Vagina (tissue), 2 donors: ENCODE results near the gene APOE. TPM values are rescaled to one million over a fixed set of nuclear protein-coding genes. Genes with fewer than 3 reads are reported as not detected.

Experiments
- DNase-seq, 2 donors: peaks; one replicate each; pipeline ENCODE4 v3.0.0-alpha.2; 2017; ENCODE audit errors: extremely low spot score in 2 of 2
- H3K27ac ChIP-seq: fragments of 200-600 bp; sonication (generic); one replicate; pipeline ENCODE4 v1.5.1; 2019
- H3K27me3 ChIP-seq: fragments of 200-600 bp; sonication (generic); one replicate; pipeline ENCODE4 v1.5.1; 2019
- H3K36me3 ChIP-seq, 2 donors: fragments of 200-600 bp; sonication (generic); one replicate each; pipeline ENCODE4 v1.5.1; 2017 to 2019
- H3K4me1 ChIP-seq: fragments of 200-600 bp; sonication (generic); one replicate; pipeline ENCODE4 v1.5.1; 2019
- H3K4me3 ChIP-seq, 2 donors: fragments of 200-600 bp; sonication (generic); 1 replicate in 1 of 2; 2 replicates in 1 of 2; pipeline ENCODE4 v1.5.1; 2016 to 2019
- H3K9me3 ChIP-seq: fragments of 200-600 bp; sonication (generic); one replicate; pipeline ENCODE4 v1.5.1; 2019
- POLR2A ChIP-seq, 2 donors: fragments of 450-650 bp; IDR thresholded peaks; one replicate each; pipeline ENCODE4 v1.6.1; 2017; ENCODE audit warnings: antibody characterized with exemption in 2 of 2, mild to moderate bottlenecking in 2 of 2, moderate library complexity in 2 of 2
- POLR2AphosphoS5 ChIP-seq, 2 donors: sonication (generic); formaldehyde crosslinking; IDR thresholded peaks; one replicate each; pipeline ENCODE4 v1.9.0; 2017; ENCODE audit warnings: antibody characterized with exemption in 2 of 2, mild to moderate bottlenecking in 2 of 2, low read depth in 1 of 2; ENCODE audit not compliant: insufficient read depth in 1 of 2
- intact Hi-C: fragments of 100-400 bp; cut with DNase I; formaldehyde crosslinking; loops from one replicate; pipeline ENCODE4 v1.15.1; 2023
- total RNA-seq: library from RNA; depleted of rRNA; stranded (reverse); fragments of >200 nt; gene quantifications from one replicate; pipeline ENCODE4 v1.2.3, GENCODE V29; 2016
- TF ChIP-seq, protein P1 (sequence below), 3 experiments: fragments of 450-650 bp in 2 of 3; fragments of 200-600 bp in 1 of 3; sonication (generic) in 1 of 3; IDR thresholded peaks; one replicate each; pipeline ENCODE4 v1.5.1; 2017 to 2019; ENCODE audit warnings: antibody characterized with exemption in 3 of 3, mild to moderate bottlenecking in 2 of 3, moderate library complexity in 2 of 3

The APOE gene
- total RNA-seq, 1 donor from 2014 or later: 170 TPM

DNA sequence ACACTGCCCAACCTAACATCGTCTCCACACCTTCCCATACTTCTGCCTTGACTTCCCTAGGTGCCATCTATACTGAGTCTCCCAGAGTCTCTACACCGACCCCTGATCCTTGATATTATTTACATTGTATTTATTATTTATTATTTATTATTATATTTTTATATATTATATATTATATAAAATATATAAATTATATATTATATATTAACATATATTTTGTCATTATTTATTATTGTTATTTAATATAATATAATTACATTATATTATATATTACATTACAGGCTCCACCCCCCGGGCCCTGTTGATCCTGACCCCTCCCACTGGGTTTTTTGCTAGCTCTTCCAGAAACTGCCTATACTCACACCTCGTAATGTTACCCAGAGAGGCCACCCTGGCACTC is 32.9 kb upstream of the APOE start:
- peaks cover 0 to 43% of the 10 kb centered on the region in 2 donors for H3K36me3 ChIP-seq
- intact Hi-C loops: no loop called here
- H3K27me3 ChIP-seq: no peaks in the 10 kb centered on the region
- no peaks in the 10 kb centered on the region for H3K9me3 ChIP-seq
- H3K27ac ChIP-seq: no peak overlapping the region
- H3K4me1 ChIP-seq: peaks cover 14% of the 10 kb centered on the region
- no peak for DNase-seq
- H3K4me3 ChIP-seq: no peak overlapping the region
- TF ChIP-seq POLR2AphosphoS5 (IDR thresholded peaks at IDR 0.05; ENCODE audit: insufficient read depth in 1 of 2, low read depth in 1 of 2): no peak
- TF ChIP-seq, protein P1, sequence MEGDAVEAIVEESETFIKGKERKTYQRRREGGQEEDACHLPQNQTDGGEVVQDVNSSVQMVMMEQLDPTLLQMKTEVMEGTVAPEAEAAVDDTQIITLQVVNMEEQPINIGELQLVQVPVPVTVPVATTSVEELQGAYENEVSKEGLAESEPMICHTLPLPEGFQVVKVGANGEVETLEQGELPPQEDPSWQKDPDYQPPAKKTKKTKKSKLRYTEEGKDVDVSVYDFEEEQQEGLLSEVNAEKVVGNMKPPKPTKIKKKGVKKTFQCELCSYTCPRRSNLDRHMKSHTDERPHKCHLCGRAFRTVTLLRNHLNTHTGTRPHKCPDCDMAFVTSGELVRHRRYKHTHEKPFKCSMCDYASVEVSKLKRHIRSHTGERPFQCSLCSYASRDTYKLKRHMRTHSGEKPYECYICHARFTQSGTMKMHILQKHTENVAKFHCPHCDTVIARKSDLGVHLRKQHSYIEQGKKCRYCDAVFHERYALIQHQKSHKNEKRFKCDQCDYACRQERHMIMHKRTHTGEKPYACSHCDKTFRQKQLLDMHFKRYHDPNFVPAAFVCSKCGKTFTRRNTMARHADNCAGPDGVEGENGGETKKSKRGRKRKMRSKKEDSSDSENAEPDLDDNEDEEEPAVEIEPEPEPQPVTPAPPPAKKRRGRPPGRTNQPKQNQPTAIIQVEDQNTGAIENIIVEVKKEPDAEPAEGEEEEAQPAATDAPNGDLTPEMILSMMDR (IDR thresholded peaks at IDR 0.05): no peak
- TF ChIP-seq POLR2A (IDR thresholded peaks at IDR 0.05): no peak

DNA sequence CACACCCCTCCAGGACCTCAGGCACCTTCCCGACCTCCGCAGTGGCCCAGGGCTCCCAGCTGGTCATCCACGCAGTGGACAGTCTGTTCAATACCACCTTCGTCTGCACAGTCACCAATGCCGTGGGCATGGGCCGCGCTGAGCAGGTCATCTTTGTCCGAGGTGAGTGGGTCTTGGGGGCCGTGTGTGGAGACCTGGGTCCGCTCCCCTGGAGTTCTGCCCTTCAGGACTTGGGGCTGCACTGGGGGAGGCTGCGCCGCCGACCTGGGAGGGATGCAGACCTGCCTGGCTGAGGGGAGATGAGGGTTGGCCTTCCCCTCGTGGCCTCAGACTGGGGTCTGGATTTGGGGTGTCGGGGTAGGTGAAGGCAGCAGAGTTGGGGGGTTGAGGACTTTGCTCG is 31.3 kb upstream of the APOE start:
- Histone ChIP-seq H3K36me3 (peaks cover 0 to 53% of the 10 kb centered on the region in 2 donors), H3K4me3 (no peak overlapping the region), H3K27me3 (no peaks in the 10 kb centered on the region), H3K27ac (no peak overlapping the region), H3K9me3 (no peaks in the 10 kb centered on the region), H3K4me1 (peaks cover 14% of the 10 kb centered on the region)
- TF ChIP-seq, protein P1 (IDR thresholded peaks at IDR 0.05): no peak
- no peak for TF ChIP-seq POLR2AphosphoS5 (IDR thresholded peaks at IDR 0.05; ENCODE audit: insufficient read depth in 1 of 2, low read depth in 1 of 2)
- no peak for TF ChIP-seq POLR2A (IDR thresholded peaks at IDR 0.05)
- intact Hi-C loops: no loop called here
- DNase-seq: no peak

DNA sequence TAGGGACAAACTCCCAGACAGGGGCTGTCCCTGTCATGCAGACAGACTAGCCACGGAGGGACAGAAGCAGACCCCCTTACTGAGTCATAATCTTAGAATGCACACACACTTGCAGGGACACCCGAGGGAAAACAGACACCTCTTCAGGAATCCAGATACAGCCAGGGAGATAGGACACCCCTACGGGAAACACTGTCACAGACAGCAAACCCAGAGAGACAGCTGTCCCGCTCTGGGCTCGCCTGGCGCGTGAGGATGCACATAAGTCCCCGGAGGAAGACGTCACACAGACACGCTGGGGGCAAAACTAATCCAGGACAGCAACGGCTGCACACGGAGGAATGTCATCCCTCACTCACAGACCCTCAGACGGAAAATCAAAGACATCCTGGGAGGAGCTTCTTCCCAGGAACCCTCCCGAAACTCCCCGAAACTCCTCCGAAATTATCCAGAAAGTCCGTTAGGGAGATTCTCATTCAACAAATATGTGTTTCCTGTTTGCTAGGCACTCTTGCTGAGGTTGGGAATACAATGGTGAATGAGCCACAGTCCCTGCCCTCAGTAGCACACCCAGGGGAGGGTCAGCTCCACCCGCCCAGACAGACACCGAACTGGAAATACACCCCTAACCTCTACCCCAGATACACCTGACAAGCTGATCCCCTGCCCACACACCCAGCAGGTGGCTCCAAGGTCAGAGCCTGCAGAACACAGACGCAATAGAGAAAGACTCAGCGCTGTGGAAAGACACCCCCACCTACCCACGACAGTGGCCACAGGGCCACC is 29.7 kb upstream of the APOE start:
- intact Hi-C loops: no loop called here
- H3K36me3 ChIP-seq: peaks cover 0 to 53% of the 10 kb centered on the region in 2 donors
- peaks cover 6% of the 10 kb centered on the region for H3K4me1 ChIP-seq
- H3K27ac ChIP-seq: no peak overlapping the region
- no peaks in the 10 kb centered on the region for H3K27me3 ChIP-seq
- no peak for TF ChIP-seq POLR2AphosphoS5 (IDR thresholded peaks at IDR 0.05; ENCODE audit: insufficient read depth in 1 of 2, low read depth in 1 of 2)
- TF ChIP-seq, protein P1 (IDR thresholded peaks at IDR 0.05): no peak
- TF ChIP-seq POLR2A (IDR thresholded peaks at IDR 0.05): no peak
- DNase-seq: no peak
- H3K9me3 ChIP-seq: no peaks in the 10 kb centered on the region
- no peak overlapping the region for H3K4me3 ChIP-seq

DNA sequence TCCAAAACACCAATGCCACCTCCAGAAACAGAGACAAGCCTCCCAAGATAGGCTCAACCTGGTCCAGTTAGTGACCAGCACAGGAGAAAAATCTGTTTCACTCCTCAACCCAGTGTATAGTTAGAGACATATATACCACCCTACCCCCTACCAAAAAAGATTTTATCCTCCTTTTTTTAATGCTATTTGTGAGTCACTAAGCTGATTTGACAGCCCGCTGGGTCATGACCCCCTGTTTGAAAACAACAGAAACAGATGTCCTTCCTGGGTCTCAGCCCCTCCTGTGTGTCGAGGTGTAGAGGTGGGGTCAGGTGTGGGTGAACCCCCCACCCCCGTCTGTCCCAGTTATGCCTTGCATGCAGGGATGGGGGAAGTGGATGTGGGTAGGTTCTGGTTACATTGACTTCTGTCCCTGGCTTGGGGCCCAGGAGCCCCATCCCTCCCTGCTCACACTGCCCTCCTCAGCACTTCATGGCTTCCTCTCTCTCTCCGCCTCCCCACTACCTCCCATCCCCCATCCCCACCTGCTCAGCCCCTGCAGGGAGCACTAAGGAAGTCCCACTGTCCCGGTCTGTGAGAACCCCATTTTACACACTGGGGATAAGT is 28.6 kb upstream of the APOE start:
- H3K4me3 ChIP-seq: no peak overlapping the region
- intact Hi-C loops: no loop called here
- TF ChIP-seq, protein P1 (IDR thresholded peaks at IDR 0.05): no peak
- TF ChIP-seq POLR2A (IDR thresholded peaks at IDR 0.05): no peak
- no peak for TF ChIP-seq POLR2AphosphoS5 (IDR thresholded peaks at IDR 0.05; ENCODE audit: insufficient read depth in 1 of 2, low read depth in 1 of 2)
- peaks cover 6% of the 10 kb centered on the region for H3K4me1 ChIP-seq
- no peak overlapping the region for H3K27ac ChIP-seq
- no peak for DNase-seq
- H3K36me3 ChIP-seq: peaks cover 0 to 45% of the 10 kb centered on the region in 2 donors
- H3K9me3 ChIP-seq: no peaks in the 10 kb centered on the region
- no peaks in the 10 kb centered on the region for H3K27me3 ChIP-seq
